Testis (tissue), 3 donors: ENCODE data around the gene TMEM63A. TPM values are rescaled to one million over a fixed set of nuclear protein-coding genes. Genes with fewer than 3 reads are reported as not detected.

Experiments
- DNase-seq: peaks from one replicate; pipeline ENCODE4 v3.0.0-alpha.2; 2019
- H3K27ac ChIP-seq, 2 donors: fragments of 200-600 bp; sonication (generic); one replicate each; pipeline ENCODE4 v1.5.1; 2019
- H3K27me3 ChIP-seq: fragments of 200-600 bp; sonication (generic); one replicate; pipeline ENCODE4 v1.5.1; 2019
- H3K36me3 ChIP-seq: fragments of 200-600 bp; sonication (generic); one replicate; pipeline ENCODE4 v1.5.1; 2017; ENCODE audit warnings: low read depth; ENCODE audit errors: missing control alignments
- H3K4me1 ChIP-seq: fragments of 200-600 bp; sonication (generic); one replicate; pipeline ENCODE4 v1.5.1; 2019
- H3K4me3 ChIP-seq, 2 donors: fragments of 200-600 bp; sonication (generic); one replicate each; pipeline ENCODE4 v1.5.1; 2017 to 2019
- H3K9me3 ChIP-seq: fragments of 200-600 bp; sonication (generic); one replicate; pipeline ENCODE4 v1.5.1; 2017
- POLR2A ChIP-seq: fragments of 450-650 bp; IDR thresholded peaks from one replicate; pipeline ENCODE4 v1.6.1; 2017; ENCODE audit warnings: antibody characterized with exemption, mild to moderate bottlenecking, moderate library complexity
- WGBS, 2 donors: methylation state at CpG; one replicate each; pipeline ENCODE4 v1.1.5; 2018; 5-methylcytosine and 5-hydroxymethylcytosine counted together
- intact Hi-C: fragments of 100-400 bp; cut with DNase I; formaldehyde crosslinking; loops from one replicate; pipeline ENCODE4 v1.15.1; 2023; ENCODE audit warnings: low total_unique reads
- polyA plus RNA-seq: library from polyadenylated mRNA; stranded (reverse); fragments of 350-450 nt; fragmentation: Illumina TruSeq; extraction: RNeasy Lipid Tissue Mini Kit (QIAGEN cat#74804); gene quantifications from one replicate; pipeline ENCODE4 v1.2.3, GENCODE V29; 2014; ENCODE audit warnings: low read depth, low replicate concordance; ENCODE audit not compliant: insufficient read depth
- total RNA-seq, 2 donors: library from RNA; depleted of rRNA; stranded (reverse); fragments of >200 nt; gene quantifications; one replicate each; pipeline ENCODE4 v1.2.3, GENCODE V29; 2016
- TF ChIP-seq, protein P1 (sequence below), 3 experiments: fragments of 450-650 bp in 2 of 3; fragments of 200-600 bp in 1 of 3; sonication (generic) in 1 of 3; IDR thresholded peaks; one replicate each; pipeline ENCODE4 v1.5.1; 2016 to 2019; ENCODE audit warnings: antibody characterized with exemption in 3 of 3, mild to moderate bottlenecking in 2 of 3, moderate library complexity in 1 of 3

The TMEM63A gene
- total and polyA plus RNA-seq, 3 donors from 2014 or later, result 13.6 to 51.7 (median 46.9) TPM

DNA sequence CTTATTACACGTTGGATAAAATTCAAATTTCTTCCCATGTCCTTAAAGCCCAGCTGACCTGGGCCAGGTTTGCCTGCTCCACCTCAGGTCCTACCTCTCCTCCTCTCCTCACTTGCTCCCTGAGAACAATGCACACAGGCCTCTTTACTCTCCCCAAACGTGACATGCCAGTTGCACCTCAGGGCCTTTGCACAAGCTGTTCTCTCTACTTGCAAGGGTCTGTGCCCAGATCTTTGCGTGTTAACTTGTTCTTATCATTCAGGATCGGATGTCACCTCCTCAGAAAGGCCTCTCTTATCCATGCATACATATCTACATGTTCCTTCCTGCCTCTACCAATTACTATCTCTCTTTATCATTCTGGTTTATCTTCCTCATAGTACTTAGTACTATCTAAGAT is 21.4 kb upstream of the TMEM63A start:
- Histone ChIP-seq H3K4me3 (no peak overlapping the region), H3K36me3 (no peaks in the 10 kb centered on the region), H3K27ac (no peak overlapping the region), H3K27me3 (no peaks in the 10 kb centered on the region), H3K9me3 (no peaks in the 10 kb centered on the region), H3K4me1 (no peaks in the 10 kb centered on the region)
- 81 to 89% methylated on average over 4 of the region's 4 CpGs for WGBS, 2 donors
- no peak for DNase-seq
- intact Hi-C loops, result no loop called here
- no peak for TF ChIP-seq POLR2A
- TF ChIP-seq, protein P1, sequence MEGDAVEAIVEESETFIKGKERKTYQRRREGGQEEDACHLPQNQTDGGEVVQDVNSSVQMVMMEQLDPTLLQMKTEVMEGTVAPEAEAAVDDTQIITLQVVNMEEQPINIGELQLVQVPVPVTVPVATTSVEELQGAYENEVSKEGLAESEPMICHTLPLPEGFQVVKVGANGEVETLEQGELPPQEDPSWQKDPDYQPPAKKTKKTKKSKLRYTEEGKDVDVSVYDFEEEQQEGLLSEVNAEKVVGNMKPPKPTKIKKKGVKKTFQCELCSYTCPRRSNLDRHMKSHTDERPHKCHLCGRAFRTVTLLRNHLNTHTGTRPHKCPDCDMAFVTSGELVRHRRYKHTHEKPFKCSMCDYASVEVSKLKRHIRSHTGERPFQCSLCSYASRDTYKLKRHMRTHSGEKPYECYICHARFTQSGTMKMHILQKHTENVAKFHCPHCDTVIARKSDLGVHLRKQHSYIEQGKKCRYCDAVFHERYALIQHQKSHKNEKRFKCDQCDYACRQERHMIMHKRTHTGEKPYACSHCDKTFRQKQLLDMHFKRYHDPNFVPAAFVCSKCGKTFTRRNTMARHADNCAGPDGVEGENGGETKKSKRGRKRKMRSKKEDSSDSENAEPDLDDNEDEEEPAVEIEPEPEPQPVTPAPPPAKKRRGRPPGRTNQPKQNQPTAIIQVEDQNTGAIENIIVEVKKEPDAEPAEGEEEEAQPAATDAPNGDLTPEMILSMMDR (IDR thresholded peaks at IDR 0.05), result no peak

DNA sequence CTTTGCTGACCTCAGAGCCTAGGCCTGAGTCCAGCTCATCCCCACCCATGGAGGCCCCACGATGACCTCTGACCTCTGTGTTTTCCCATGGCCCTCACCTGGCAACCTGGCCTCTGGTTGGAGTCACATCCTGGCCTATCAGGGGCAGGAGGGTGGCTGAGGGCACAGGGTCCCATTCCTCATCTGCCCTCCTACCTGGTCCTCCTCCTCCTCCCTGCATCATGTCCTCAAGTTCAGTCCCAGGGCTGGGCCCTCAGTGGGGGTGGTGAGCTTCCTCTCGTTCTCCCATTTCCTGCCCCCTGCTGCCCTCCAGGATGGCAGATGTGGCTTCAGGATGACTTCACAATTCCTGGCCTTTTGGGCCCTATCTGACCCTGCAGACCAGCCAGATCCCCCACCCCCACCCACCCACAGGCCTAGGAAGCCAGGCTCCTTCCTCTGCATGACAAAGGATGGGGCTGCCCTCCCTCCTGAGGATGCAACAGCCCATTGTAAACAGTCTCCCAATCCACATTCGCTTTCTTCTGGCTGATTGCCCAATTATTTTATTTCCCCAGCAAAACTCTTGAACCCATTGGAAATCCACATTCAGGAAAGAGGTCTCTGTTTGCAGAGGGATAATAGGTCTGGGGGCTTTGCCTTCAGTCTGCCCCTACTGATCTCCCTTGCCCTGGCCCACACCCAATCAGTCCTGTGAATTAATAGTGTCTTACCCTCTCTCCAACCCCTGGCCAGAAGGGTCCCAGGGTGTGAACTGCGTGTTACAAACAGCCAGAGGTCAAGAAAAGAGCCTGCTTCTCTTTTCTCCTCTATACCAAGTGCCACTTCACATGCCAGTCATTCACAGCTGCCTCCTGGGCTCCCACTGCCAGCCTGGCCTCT is 17.1 kb upstream of the TMEM63A start:
- no peak for DNase-seq
- H3K27ac ChIP-seq, result no peak overlapping the region
- H3K27me3 ChIP-seq, result no peaks in the 10 kb centered on the region
- 70 to 80% methylated on average over 4 of the region's 4 CpGs for WGBS, 2 donors
- H3K4me1 ChIP-seq, result no peaks in the 10 kb centered on the region
- TF ChIP-seq POLR2A, result no peak
- TF ChIP-seq, protein P1 (IDR thresholded peaks at IDR 0.05), result no peak
- intact Hi-C loops, result no loop called here
- H3K4me3 ChIP-seq, result no peak overlapping the region
- H3K36me3 ChIP-seq, result no peaks in the 10 kb centered on the region
- H3K9me3 ChIP-seq, result no peaks in the 10 kb centered on the region

DNA sequence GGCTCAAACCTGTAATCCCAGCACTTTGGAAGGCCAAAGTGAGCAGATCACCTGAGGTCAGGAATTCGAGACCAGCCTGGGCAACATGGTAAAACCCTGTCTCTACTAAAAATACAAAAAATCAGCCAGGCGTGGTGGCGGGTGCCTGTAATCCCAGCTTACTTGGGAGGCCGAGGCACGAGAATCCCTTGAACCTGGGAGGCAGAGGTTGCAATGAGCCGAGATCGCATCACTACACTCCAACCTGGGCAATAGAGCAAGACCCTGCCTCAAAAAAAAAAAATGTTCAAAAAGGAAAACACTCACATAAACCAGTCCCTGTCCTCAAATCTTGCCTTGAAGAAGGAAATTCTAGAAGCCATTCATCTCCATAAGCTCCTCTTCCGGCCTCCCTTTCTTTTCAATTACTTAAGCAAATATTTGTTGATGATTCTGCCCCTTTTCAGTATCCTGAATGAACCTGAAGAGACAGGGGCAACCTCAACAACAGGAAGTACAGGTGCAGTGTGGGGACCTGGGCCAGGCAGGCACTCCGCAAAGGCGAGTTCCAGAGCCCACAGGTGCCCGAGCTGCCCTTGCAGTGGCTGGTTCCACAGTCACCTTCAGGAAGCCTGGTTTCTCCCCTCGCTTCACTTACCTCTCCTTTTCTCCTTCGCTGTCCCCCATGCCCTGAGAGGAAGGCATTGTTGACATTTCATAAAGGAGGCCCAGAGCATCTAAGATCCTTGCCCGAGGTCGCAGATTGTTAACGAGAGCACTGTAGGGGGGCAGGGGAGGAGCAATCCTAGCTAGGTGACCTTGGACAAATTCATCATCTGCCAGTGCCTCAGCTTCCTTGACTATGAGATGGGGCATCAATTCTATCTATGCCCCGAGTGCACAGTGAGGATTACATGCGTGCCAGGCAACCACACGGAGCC is 15.7 kb upstream of the TMEM63A start:
- Histone ChIP-seq H3K27ac (no peak overlapping the region), H3K4me3 (no peak overlapping the region), H3K36me3 (no peaks in the 10 kb centered on the region), H3K27me3 (no peaks in the 10 kb centered on the region), H3K9me3 (no peaks in the 10 kb centered on the region), H3K4me1 (no peaks in the 10 kb centered on the region)
- intact Hi-C loops, result no loop called here
- DNase-seq, result no peak
- WGBS, 2 donors, result 93 to 96% methylated on average over 18 to 19 of the region's 19 CpGs
- TF ChIP-seq POLR2A, result no peak
- TF ChIP-seq, protein P1 (IDR thresholded peaks at IDR 0.05), result no peak

DNA sequence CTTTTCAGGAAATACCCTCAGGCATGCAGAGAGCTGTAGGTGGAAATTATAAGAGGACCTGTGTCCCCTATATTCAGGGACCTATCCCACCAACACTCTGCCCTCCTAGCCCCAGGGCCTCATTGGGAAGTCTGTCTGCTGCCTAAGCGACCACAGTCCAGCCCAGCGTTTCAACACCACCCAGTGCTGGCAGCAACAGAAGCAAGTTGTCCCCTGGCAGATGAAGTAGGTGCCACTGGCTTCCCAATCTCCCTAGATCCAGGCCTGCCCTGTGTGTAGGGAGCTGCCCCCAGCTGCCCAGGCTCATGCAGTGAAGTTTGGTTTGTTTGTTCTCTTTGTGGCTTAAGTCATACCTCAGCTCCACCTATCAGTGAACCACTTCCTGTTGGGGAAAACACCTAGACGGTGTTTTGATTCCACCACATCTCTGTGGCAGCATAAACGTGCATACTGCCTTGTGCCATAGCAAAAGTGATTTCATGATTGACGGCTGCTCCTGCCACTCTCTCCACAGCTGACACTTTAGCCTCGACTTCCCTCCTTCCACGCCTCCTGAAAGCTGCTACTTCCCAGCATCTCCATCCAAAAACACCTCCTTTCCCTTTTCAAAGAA is 14.9 kb upstream of the TMEM63A start:
- intact Hi-C loops, result no loop called here
- no peak for DNase-seq

DNA sequence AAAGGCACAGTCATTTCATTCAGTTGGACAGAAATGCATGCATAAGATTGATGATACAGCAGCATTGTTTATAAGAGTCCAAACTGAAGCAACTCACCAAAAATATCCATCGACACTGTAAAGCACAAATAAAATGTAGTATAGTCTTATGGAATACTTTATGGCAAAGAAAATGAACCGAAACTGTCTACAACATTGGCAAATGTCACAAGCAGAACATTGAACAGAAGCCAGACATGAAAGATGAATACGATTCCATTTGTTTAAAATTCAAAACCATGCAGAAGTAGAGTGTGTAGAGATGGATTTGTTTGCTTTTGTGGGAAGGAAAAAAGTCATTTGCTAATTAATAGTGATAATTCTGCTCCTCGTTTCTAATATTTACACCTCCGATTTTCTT is 14.3 kb upstream of the TMEM63A start:
- no peak overlapping the region for H3K27ac ChIP-seq
- no peaks in the 10 kb centered on the region for H3K4me1 ChIP-seq
- H3K36me3 ChIP-seq, result no peaks in the 10 kb centered on the region
- no peak for DNase-seq
- WGBS, 2 donors, result 91 to 92% methylated on average over 5 of the region's 5 CpGs
- H3K27me3 ChIP-seq, result no peaks in the 10 kb centered on the region
- no peak for TF ChIP-seq POLR2A
- H3K4me3 ChIP-seq, result no peak overlapping the region
- H3K9me3 ChIP-seq, result no peaks in the 10 kb centered on the region
- intact Hi-C loops, result no loop called here

More for the DNA sequence above, 14.9 kb upstream of the TMEM63A start:
- H3K36me3 ChIP-seq, result no peaks in the 10 kb centered on the region
- 71 to 81% methylated on average over 7 of the region's 7 CpGs for WGBS, 2 donors
- H3K4me3 ChIP-seq, result no peak overlapping the region
- no peaks in the 10 kb centered on the region for H3K9me3 ChIP-seq
- no peak for TF ChIP-seq POLR2A
- H3K27me3 ChIP-seq, result no peaks in the 10 kb centered on the region
- H3K4me1 ChIP-seq, result no peaks in the 10 kb centered on the region
- H3K27ac ChIP-seq, result no peak overlapping the region
